Measurements from ENCODE around the gene PTGES2. TPM values are rescaled to one million over a fixed set of nuclear protein-coding genes. Genes with fewer than 3 reads are reported as not detected.

Gene PTGES2
- 10 to 100 TPM; 58.0 to 72.7 (median 60.5) TPM for total RNA-seq

- Histone ChIP-seq H3K4me3 (peak within 1 kb of the TSS; percentile 77 to 99 (median 98)), H3K9me3 (no peaks in the 10 kb centered on the region), H3K4me1 (peaks cover 29 to 39% (median 38%) of the 10 kb centered on the region in 4 donors), H3K36me3 (peaks cover 9 to 25% (median 21%) of the 10 kb centered on the region in 4 donors), H3K27ac (replicated peaks in 1 of 4) (peak within 1 kb of the TSS; percentile 90 to 98 (median 94)), H3K27me3 (peaks cover 0 to 12% (median 0%) of the 10 kb centered on the region in 4 donors)
- no peak for TF ChIP-seq POLR2A (IDR thresholded peaks at IDR 0.05; ENCODE audit: low read depth)
- TF ChIP-seq POLR2AphosphoS5 (IDR thresholded peaks at IDR 0.05), result peak in 1 of 2 donors; percentile 69
- TF ChIP-seq CTCF (IDR thresholded peaks at IDR 0.05), result peak in 1 of 3 experiments; percentile 3
- DNase-seq (ENCODE audit: extremely low spot score), result no peak
- intact Hi-C loops (cut with DNase I), result no loop called here
- WGBS, result no CpG with 5 or more reads among the region's 56 CpGs
Observed at GRCh38 chr9:128127568-128127989, at the start of gene PTGES2. TSS of gene PTGES2 (minus strand) at chr9:128127729. CDS start at chr9:128127717, 12 bp downstream.

GRCh38 chr9:128175726-128176125 is 48.2 kb upstream of the PTGES2 start:
- H3K27ac ChIP-seq (replicated peaks in 1 of 4), result no peak overlapping the region
- H3K36me3 ChIP-seq, result peaks cover 59 to 87% (median 78%) of the 10 kb centered on the region in 4 donors
- intact Hi-C loops (cut with DNase I), result no loop called here

GRCh38 chr9:128175102-128175563 is 47.6 kb upstream of the PTGES2 start:
- DNase-seq (ENCODE audit: extremely low spot score), result no peak
- WGBS, result 66% methylated on average over 8 of the region's 8 CpGs
- H3K36me3 ChIP-seq, result peaks cover 57 to 87% (median 78%) of the 10 kb centered on the region in 4 donors
- H3K27me3 ChIP-seq, result no peaks in the 10 kb centered on the region
- TF ChIP-seq POLR2A (IDR thresholded peaks at IDR 0.05; ENCODE audit: low read depth) (no peak), EP300 (IDR thresholded peaks at IDR 0.05) (no peak), CTCF (IDR thresholded peaks at IDR 0.05) (no peak), POLR2AphosphoS5 (IDR thresholded peaks at IDR 0.05) (no peak)
- H3K4me1 ChIP-seq, result no peaks in the 10 kb centered on the region
- intact Hi-C loops (cut with DNase I), result no loop called here
- no peak overlapping the region for H3K27ac ChIP-seq (replicated peaks in 1 of 4)
- H3K9me3 ChIP-seq, result no peaks in the 10 kb centered on the region
- H3K4me3 ChIP-seq, result no peak overlapping the region

More at GRCh38 chr9:128175726-128176125, 48.2 kb upstream of the PTGES2 start:
- H3K27me3 ChIP-seq, result no peaks in the 10 kb centered on the region
- no peaks in the 10 kb centered on the region for H3K9me3 ChIP-seq
- H3K4me3 ChIP-seq, result no peak overlapping the region
- TF ChIP-seq POLR2AphosphoS5 (IDR thresholded peaks at IDR 0.05) (no peak), POLR2A (IDR thresholded peaks at IDR 0.05; ENCODE audit: low read depth) (no peak), CTCF (IDR thresholded peaks at IDR 0.05) (no peak), EP300 (IDR thresholded peaks at IDR 0.05) (no peak)
- no peaks in the 10 kb centered on the region for H3K4me1 ChIP-seq
- no peak for DNase-seq (ENCODE audit: extremely low spot score)
- WGBS, result 100% methylated on average over 2 of the region's 2 CpGs

GRCh38 chr9:128174062-128174461 is 46.5 kb upstream of the PTGES2 start:
- Histone ChIP-seq H3K4me3 (no peak overlapping the region), H3K27ac (replicated peaks in 1 of 4) (no peak overlapping the region), H3K4me1 (no peaks in the 10 kb centered on the region), H3K9me3 (no peaks in the 10 kb centered on the region), H3K36me3 (peaks cover 57 to 87% (median 78%) of the 10 kb centered on the region in 4 donors), H3K27me3 (no peaks in the 10 kb centered on the region)
- no peak for DNase-seq (ENCODE audit: extremely low spot score)
- WGBS, result 97% methylated on average over 4 of the region's 4 CpGs
- intact Hi-C loops (cut with DNase I), result no loop called here
- TF ChIP-seq POLR2AphosphoS5 (IDR thresholded peaks at IDR 0.05) (no peak), CTCF (IDR thresholded peaks at IDR 0.05) (no peak)

GRCh38 chr9:128169925-128170324 is 42.4 kb upstream of the PTGES2 start:
- WGBS, result 89% methylated on average over 7 of the region's 8 CpGs
- TF ChIP-seq EP300 (IDR thresholded peaks at IDR 0.05) (no peak), POLR2AphosphoS5 (IDR thresholded peaks at IDR 0.05) (no peak), POLR2A (IDR thresholded peaks at IDR 0.05; ENCODE audit: low read depth) (no peak), CTCF (IDR thresholded peaks at IDR 0.05) (no peak)
- H3K4me1 ChIP-seq, result no peaks in the 10 kb centered on the region

More at GRCh38 chr9:128169925-128170324, 42.4 kb upstream of the PTGES2 start:
- no peaks in the 10 kb centered on the region for H3K27me3 ChIP-seq
- intact Hi-C loops (cut with DNase I), result no loop called here
- no peak overlapping the region for H3K27ac ChIP-seq (replicated peaks in 1 of 4)
- DNase-seq (ENCODE audit: extremely low spot score), result no peak
- no peaks in the 10 kb centered on the region for H3K9me3 ChIP-seq
- H3K4me3 ChIP-seq, result no peak overlapping the region
- peaks cover 54 to 87% (median 77%) of the 10 kb centered on the region in 4 donors for H3K36me3 ChIP-seq
